H1 (cell line): Measurements from ENCODE around the gene MBOAT2. TPM values are rescaled to one million over a fixed set of nuclear protein-coding genes. Genes with fewer than 3 reads are reported as not detected.

ENCODE experiments used
- HDAC2 ChIP-seq, 2 experiments: fragments of 300-600 bp in 1 of 2; sonication (generic) in 1 of 2; IDR thresholded peaks; 2 replicates each; pipeline ENCODE4 v1.6.1; 2011 to 2012; ENCODE audit warnings: low read depth in 2 of 2, low read length in 2 of 2, mild to moderate bottlenecking in 2 of 2, moderate library complexity in 2 of 2, borderline replicate concordance in 1 of 2, inconsistent platforms in 1 of 2
- JUN ChIP-seq: IDR thresholded peaks from 2 replicates; pipeline ENCODE4 v1.6.1; 2011; ENCODE audit warnings: low read depth, mild to moderate bottlenecking, improper control_type of control experiment, low read length
- JUND ChIP-seq: IDR thresholded peaks from 2 replicates; pipeline ENCODE4 v1.6.1; 2011; ENCODE audit warnings: mild to moderate bottlenecking, improper control_type of control experiment, low read length
- NRF1 ChIP-seq: IDR thresholded peaks from 2 replicates; pipeline ENCODE4 v1.6.1; 2011; ENCODE audit warnings: mild to moderate bottlenecking, low read depth, low read length, improper control_type of control experiment
- POLR2AphosphoS5 ChIP-seq: IDR thresholded peaks from 2 replicates; pipeline ENCODE4 v1.6.1; 2011; ENCODE audit warnings: low read depth, low read length
- polyA plus RNA-seq, 7 experiments: library from polyadenylated mRNA; depleted of rRNA in 3 of 7; stranded (reverse) in 5 of 7; unstranded in 2 of 7; fragments of >200 nt in 5 of 7; fragments of 200-250 nt in 2 of 7; gene quantifications; 1 replicate in 5 of 7; 2 replicates in 1 of 7; 4 replicates in 1 of 7; pipeline versions ENCODE4 v1.2.1 to v1.2.3, GENCODE V29; 2011 to 2013; ENCODE audit warnings: missing spikeins in 2 of 7, mixed read lengths in 2 of 7
- total RNA-seq: library from RNA; stranded (reverse); fragmentation: NEBNext Ultra II Directional; extraction: Animal tissue kit (Norgen Biotek cat#: 25700); gene quantifications from 2 replicates; pipeline ENCODE4 v1.2.1, GENCODE V29; 2021
- TF ChIP-seq, protein P1 (sequence below): IDR thresholded peaks from 2 replicates; pipeline ENCODE4 v1.6.1; 2012; ENCODE audit warnings: inconsistent platforms

Gene MBOAT2
- total and polyA plus RNA-seq, 2 of the 8 experiments (the other 6 are each of a cell fraction or from before 2014, with no cell fraction given), result 11.2 to 23.4 TPM

GRCh38 chr2:8805278-8806210, 197.9 kb downstream of the MBOAT2 start (continued):
- no peak for TF ChIP-seq JUND
- TF ChIP-seq NRF1, result no peak
- TF ChIP-seq POLR2AphosphoS5, result no peak
- no peak for TF ChIP-seq JUN
- TF ChIP-seq HDAC2 (IDR thresholded peaks at IDR 0.05; ENCODE audit: borderline replicate concordance in 1 of 2, low read depth in 2 of 2, low read length in 2 of 2), result no peak
- TF ChIP-seq, protein P1, sequence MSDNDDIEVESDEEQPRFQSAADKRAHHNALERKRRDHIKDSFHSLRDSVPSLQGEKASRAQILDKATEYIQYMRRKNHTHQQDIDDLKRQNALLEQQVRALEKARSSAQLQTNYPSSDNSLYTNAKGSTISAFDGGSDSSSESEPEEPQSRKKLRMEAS, result no peak
